GM12874 (cell line): ENCODE measurements around the gene YBX3.

Experiments
- CTCF ChIP-seq: IDR thresholded peaks from 2 replicates; pipeline ENCODE4 v1.5.1; 2011; ENCODE audit warnings: low read depth, mild to moderate bottlenecking, control low read depth, low read length, moderate library complexity; ENCODE audit not compliant: insufficient read depth

The YBX3 gene

GRCh38 chr12:10732549-10732948 is 9.4 kb upstream of the YBX3 start:
- no peak for TF ChIP-seq CTCF

GRCh38 chr12:10732066-10732465 is 8.9 kb upstream of the YBX3 start:
- TF ChIP-seq CTCF: no peak

- TF ChIP-seq CTCF: no peak
Observed at GRCh38 chr12:10730559-10730958, 7.4 kb upstream of the YBX3 start.

GRCh38 chr12:10728091-10728490 is 5.0 kb upstream of the YBX3 start:
- TF ChIP-seq CTCF: no peak

GRCh38 chr12:10726945-10727344 is 3.8 kb upstream of the YBX3 start:
- no peak for TF ChIP-seq CTCF

- no peak for TF ChIP-seq CTCF
Observed at GRCh38 chr12:10725003-10725402, 1.9 kb upstream of the YBX3 start.

- TF ChIP-seq CTCF: peak; percentile 20; the same call in 1 of the 2 replicates
Observed at GRCh38 chr12:10722502-10722904, 620 bp downstream of the YBX3 start.
